NOMO-1 treated with dmso at 0.1 percent for 144 hours (cell line): ENCODE measurements around the gene GZMA.
"Not testable (repeated sequence)": the region's sequence is repeated elsewhere in the genome, so short reads cannot be mapped to it uniquely, and the experiment has no call there.

ENCODE experiments used
- DNase-seq: peaks from one replicate; lab custom pipeline; 2025; ENCODE audit not compliant: unreplicated experiment; lab: John Stamatoyannopoulos, UW

GZMA gene

DNA sequence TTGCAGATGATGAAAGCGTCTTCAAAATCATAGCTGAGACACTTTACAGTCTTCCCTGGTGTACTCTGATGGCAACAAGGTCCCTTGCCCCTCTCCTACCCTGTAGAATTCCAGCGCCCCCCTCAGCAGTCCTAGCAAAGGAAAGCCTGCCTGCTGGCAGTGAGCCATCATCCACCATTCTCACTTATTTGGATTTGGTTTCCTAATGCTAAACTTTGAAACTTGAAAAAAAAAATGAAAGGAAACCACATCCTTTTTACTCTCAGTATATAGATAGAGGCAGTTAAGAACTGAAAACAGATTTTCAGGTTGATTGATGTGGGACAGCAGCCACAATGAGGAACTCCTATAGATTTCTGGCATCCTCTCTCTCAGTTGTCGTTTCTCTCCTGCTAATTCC lies at the start of gene GZMA:
GZMA (plus strand) TSS at position 299 of the 400 bp plus-strand sequence; CDS start at position 336, 37 bp downstream.
- peak; percentile 74 for DNase-seq

DNA sequence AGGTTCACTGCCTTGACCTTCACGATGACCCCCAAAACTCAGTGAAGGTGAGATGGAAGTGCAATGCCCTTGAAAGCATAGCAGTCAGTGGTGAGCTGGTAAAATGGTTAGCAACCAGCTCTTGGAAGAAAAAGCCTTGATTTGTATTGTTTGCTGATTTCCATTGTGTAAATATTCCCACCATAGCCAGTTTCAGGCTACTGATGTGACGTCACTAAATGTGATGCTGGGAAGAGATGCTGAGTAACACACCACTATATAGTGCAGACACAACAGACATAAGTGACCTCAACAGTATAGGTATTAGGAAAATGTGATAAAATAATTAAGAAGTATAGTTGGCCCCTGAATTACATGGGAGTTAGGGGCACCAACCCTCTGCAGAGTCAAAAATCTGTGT lies 47.3 kb upstream of the GZMA start:
- DNase-seq = no peak

DNA sequence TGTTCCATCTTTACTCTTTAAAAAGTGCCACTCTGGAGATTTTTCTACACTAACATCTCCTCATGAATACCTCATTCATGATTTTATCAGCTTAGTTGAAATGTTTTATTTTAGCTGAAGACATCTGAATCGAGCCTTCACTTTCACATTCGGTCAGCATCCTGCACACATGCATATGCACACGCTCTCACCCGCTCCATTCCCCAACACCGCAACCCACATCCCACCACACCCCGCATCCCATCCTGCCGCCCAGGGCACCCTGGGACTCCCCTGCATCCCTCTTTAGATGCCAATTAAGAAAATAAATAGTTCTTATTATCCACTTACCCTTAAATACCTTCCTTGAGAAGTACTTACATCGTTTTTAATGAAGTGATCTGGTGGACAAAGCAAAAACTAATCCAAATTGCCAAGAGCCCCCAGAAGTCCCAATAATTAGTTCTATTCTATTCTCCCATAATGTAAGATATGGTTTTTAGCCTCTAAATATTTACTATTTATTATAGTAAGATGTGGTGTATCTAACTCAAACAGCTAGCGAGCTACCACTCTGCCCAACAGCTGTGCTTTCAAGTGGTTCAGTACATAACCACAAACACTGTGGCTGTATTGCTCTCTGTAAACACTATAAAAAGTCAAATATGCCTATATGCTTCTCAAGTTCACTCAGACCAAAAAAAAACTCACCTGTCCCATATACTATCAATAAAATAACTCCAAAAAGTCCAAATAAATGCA lies 40.2 kb upstream of the GZMA start:
- no peak for DNase-seq

DNA sequence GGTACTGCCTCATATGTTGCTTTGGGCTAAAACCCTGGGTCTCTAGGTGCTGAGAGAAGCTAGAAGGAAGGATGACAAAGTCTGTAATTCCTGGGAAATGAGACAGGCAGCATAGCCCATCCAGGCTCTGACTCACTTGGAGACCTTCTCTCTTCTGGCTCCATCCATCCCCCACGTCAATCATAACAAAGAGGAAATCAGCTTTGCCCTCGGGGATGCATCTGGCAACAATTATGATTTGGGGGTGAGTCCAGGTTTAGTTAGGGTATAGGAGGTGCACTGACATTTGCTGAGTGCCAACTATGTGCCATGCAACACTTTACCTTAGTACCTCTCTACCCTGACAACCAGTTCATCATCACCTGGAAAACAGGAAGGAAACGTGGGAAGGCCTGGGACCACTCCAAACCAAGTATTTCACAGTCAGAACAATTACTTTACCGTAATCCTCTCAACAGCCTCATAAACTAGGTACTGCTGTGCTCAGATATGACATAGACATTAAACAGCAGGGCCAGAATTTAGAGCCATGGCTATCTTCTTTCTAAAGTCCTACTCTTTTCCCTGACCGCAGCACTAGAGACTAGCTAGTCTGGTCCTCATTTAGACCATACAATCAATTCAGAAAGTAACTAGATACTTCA lies 39.1 kb upstream of the GZMA start:
- DNase-seq = no peak

DNA sequence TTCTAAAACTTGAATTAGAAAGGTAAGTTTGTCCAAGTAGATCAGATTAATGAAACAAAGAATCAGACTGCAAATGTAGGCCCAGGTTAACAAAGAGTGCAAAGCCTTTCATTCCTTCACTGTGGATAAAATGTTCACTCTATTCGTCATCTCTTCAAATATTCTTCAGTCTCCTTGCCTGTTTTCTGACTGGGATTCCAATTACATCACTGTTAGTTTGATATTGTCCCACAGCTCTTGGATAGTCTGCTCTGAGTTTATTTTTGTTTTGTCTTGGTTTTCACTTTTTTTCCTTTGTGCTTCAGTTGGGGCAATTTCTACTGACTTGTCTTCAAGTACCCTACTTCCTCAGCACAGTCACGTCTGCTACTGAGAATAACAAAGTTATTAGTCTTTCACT lies 38.5 kb upstream of the GZMA start:
- DNase-seq = no peak

DNA sequence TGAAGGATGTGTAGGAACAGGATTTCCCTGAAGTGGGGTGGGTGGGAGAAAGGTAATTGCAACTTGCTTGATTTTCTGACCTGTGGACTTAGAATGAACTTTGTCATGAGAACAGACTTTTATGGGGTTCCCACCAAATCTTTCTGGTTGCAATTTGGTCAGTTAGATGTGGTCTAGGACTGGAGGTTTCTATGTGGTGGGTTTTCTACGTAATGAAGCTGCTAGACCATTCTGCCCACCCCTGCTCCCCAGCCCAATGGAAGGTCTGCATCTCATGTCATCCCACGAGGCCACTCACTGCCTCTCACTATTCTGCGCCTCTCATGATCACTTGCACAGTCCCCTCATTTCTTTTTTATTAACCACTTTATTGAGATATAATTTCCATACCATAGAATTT lies 37.9 kb upstream of the GZMA start:
- no peak for DNase-seq

DNA sequence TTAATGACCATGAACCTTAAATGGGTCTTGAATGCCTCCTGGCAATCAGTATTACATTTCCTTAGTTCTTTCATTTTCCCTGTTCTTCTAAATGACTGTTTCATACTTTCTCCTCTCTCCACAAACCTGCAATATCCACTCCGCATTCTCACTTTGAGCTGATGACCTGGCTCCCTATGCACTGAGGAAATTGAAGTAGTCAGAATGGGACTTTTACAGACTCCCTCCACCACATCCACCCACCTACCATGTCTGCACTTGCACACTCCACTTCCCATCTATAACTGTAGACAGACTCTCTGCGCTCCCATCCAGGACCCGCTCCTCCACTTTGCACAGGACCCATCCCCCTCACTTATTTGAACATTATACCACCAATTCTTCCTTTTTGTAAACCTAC lies 36.2 kb upstream of the GZMA start:
- DNase-seq = no peak

DNA sequence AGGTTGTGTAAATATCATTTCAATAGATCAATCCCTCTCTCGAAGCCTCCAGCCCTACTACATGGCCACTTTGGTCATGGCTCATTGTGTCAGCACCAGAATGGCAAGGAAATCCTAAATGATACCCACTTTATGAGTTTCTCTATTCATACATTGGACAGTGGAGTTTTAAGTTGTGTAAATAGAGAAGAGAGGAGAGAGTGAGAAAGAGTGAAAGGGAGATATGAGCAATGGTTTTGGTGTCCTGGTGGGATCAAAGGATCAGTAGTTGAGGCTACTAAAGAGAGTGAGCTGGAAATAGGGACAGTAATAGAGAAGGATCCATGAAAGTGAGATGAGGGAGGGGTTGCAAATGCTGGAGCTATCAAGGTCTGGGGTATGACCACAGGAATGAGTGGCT lies 31.5 kb upstream of the GZMA start:
- DNase-seq = no peak

DNA sequence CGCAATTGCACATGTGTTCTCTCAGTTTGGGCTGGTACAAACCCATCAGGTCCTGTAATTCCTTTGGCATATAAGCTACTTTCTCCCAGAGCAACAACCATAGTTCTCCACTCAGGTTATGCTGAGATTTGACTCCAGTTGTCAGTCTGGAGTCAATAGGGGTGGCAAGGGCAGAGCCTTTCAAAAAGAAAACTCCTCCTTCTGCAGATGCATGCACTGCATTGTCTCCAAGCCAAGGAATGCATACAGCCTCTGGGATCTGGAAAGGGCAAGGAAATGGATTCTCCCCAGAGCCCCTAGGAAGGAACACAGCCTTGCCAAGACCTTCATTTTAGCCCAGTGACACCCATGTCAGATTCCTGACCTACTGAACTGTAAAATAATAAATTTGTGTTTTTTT lies 31.0 kb upstream of the GZMA start:
- DNase-seq = no peak

DNA sequence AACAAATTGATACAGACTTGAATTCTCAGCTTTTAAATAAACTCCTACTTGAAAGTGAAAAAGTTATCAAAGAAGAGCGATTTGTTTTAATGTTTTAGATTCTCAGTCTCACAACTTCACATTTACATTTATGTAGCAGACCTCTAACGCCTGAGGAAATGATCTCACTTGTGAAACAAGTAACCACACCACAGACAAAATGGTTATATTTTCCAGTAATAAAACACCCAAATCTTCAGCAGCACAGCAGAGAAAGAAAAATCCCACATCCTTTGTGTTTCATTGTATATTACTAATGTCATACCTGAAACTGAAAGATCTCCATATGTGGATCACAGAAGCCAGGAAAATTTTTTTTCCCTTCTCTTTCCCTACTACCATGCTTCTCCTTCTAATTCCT lies 29.8 kb upstream of the GZMA start:
- DNase-seq = no peak

DNA sequence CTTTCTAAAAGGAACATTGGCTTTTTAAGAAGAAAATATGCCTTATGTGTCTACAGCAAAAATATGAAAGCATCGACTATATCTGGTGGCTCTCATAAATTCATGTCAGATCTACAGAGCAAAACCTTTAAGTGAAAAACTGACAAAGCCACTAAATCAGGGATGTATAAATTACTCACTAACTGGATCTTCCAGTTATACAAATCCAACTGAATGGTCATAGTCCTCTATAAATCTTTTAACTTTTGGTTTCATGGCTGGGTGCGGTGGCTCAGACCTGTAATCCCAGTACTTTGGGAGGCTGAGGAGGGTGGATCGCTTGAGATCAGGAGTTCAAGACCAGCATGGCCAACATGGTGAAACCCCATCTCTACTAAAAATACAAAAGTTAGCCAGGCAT lies 29.2 kb upstream of the GZMA start:
- no peak for DNase-seq

DNA sequence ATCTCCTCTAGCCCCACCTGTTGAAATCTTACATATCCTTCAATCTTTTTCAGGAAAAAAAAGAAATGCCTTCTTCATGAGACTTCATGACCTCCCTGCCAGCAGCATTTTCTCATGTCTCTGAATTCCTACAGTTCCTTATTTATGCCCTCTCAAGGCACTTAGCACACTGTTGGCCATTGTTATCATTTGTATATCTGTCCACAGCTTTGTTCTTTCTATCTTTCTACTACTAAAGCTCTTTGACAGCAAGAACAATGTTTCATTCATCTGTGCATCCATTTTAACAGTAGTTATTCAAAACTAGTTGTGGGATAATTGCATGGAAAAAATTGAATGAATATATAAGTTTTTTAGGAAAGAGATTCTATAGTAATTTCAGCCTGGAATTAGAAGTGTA lies 20.9 kb upstream of the GZMA start:
- DNase-seq = no peak

DNA sequence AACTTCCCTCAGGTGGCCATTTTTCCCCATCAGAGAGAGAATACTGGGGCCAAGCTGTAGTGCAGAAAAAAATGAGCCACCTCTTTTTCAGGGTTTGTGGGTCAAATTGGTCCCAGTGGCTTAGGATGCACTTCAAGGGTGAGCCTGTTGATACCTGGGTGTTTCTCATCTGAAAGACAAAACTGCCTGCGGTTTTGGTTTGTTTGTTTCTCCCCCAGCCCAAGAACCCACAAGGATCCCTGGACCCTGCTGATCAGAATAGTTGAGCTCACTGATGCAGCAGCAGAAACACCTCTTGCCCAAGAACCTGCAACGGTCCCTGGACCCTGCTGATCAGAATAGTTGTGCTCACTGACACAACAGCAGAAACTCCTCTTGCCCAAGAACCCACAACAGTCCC lies 13.1 kb upstream of the GZMA start:
- DNase-seq = not testable (repeated sequence)

DNA sequence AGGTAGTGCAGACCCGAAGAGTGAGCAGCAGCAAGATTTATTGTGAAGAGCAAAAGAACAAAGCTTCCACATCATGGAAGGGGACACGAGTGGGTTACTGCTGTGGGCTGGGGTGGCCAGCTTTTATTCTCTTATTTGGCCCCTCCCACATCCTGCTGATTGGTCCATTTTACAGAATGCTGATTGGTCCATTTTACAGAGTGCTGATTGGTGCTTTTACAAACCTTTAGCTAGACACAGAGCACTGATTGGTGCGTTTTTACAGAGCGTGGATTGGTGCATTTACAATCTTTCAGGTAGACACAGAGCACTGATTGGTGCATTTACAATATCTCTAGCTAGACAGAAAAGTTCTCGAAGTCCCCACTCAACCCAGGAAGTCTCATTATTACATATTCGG lies 11.4 kb upstream of the GZMA start:
- DNase-seq = not testable (repeated sequence)

DNA sequence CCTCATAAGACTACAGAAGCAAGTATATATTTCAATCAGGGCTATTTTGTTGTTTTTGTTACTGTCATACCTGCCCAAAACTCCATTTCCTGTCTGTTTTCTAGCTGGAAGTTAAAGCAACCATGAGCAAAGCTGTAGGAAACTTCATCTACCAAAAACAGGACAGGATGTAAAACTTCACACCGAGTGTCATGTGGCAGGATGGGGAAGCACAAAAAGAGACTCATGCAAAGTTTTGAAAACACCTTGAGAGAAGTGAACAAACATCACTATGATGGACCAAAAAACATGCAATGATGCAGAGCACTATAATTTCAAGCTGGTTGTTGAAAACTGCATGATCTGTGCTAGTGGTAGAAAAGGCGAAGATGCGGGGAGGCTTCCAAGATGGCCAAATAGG lies 6.3 kb upstream of the GZMA start:
- no peak for DNase-seq

DNA sequence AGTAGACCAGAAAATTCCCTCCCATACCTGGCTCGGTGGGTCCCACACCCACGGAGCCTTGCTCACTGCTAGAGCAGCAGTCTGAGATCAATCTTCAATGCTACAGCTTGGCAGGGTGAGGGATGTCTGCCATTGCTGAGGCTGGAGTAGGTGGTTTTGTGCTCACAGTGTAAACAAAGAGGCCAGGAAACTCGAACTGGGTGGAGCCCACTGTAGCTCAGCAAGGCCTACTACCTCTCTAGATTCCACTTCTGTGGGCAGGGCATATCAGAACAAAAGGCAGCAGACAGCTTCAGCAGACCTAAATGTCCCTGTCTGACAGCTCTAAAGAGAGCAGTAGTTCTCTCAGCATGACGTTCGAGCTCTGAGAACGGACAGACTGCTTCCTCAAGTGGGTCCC lies 5.6 kb upstream of the GZMA start:
- no peak for DNase-seq

DNA sequence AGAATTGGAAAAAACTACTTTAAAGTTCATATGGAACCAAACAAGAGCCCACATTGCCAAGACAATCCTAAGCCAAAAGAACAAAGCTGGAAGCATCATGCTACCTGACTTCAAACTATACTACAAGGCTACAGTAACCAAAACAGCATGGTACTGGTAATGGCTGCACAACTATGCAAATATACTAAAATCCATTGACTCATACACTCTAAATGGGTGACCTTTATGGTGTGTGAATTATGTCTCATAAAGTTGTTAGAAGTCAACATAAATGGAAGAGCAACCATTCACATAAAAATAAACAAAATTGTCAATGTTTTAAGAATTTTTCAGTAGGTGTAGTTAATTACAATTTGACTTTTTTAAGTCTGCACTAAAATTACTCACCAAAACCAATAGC lies 1.3 kb upstream of the GZMA start:
- DNase-seq = not testable (repeated sequence)

DNA sequence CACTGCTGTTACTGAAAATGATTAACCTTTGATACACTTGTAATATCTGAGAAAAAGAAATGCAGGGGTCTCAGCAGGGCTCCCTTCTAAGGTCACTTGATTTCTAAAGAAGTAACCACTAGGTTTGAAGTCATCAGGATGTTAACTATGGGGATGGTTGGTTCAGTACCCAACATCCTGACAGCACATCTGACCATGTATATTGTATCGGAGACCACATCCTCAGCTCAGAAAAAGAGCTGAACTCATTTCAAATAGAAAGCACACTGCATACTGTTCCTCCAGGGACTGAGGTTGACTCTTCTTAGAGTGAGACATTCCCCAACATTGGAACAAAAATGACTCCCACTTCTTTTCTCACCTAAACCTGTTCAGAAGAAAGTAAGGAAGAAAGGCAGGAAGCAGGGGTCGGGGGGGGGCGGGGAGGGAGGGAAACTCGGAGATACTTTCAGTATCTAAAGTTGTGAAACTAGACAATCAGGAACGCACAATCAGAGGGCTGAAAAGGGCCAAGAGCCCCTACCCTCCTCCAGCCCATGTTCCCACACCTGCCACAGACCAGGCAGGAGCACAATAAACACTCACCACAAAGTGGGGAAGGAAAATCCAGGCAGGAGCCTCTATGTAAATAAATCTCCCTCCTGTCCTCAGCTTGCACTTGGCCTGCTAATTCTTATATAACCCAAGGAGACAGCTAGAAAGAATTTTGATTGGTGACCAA lies 730 bp upstream of the GZMA start:
- DNase-seq = no peak

DNA sequence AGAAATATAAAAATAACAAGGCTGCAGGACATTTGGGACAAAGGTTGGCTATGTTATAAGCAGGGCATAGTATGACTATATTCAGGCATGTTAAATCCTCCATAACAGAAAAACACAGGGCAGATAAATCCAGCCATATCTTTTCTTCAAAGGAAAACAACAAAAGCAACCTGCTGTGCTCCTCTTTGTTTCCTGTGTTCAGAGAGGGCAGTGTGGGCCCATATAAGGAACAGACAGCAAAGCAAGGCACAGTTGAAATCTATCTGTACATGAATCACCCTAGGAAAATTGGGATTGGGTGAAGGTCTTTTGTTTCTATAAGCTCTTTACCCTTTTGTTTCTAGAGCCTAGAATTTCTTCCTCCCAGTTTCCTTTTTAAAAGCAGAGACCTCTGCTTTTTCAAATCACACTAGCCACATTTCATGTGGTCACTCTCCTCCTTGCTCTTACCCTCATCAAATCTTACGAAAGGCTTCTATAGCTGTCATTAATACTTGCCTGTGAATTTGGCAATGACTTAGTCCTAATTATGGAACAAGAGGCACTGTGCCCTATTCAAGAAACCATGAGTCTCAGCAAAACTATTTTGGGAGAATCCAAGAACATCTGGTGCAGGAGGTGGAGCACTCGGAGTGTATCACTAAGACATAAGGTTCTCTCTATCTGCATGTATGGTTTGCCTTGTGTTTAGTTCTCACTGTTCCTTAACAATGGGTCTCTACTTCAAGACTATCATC lies 1.8 kb downstream of the GZMA start:
- peak; percentile 76 for DNase-seq

DNA sequence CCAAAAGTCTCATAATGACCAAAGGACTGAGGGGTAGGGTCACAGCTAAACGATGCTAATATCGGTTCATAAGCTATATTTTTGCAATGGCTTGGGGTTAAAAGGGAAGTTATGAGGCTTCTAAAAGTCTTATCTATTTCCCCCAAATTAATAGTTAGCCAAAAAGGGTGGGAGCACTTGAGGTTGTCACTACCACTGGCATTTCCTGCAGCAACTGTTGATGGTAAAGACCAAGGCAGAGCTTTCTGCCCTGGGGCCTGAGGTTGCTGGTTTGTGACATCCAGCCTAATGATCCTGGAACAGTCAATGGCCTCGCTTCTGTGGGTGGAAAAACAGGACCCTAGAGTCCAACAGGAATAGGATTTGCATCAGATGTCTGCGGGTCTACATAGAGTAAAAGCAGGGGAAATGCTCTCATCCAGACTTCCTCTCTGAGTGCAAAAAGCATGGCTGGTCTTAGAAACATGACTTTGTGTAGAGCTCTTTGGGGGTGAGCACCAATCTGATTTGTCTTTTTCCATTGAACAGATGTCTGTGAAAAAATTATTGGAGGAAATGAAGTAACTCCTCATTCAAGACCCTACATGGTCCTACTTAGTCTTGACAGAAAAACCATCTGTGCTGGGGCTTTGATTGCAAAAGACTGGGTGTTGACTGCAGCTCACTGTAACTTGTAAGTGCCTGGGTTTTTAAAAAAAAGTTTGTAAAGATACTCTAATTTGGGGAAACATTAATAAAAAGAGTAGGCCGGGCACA lies 2.7 kb downstream of the GZMA start:
- DNase-seq = peak; percentile 55

DNA sequence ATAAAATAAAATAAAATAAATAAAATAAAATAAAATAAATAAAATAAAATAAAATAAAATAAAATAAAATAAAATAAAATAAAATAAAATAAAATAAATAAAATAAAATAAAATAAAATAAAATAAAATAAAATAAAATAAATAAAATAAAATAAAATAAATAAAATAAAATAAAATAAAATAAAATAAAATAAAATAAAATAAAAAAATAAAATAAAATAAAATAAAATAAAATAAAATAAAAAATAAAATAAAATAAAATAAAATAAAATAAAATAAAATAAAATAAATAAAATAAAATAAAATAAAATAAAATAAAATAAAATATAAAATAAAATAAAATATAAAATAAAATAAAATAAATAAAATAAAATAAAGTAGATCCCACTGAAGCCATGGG lies 3.5 kb downstream of the GZMA start:
- not testable (repeated sequence) for DNase-seq
